AG08396 (cell line): ENCODE measurements around the gene ADAP1.

Source experiments
- DNase-seq: peaks from one replicate; pipeline ENCODE4 v3.0.0; 2012; ENCODE audit warnings: low spot score, mixed read lengths

The ADAP1 gene

DNA sequence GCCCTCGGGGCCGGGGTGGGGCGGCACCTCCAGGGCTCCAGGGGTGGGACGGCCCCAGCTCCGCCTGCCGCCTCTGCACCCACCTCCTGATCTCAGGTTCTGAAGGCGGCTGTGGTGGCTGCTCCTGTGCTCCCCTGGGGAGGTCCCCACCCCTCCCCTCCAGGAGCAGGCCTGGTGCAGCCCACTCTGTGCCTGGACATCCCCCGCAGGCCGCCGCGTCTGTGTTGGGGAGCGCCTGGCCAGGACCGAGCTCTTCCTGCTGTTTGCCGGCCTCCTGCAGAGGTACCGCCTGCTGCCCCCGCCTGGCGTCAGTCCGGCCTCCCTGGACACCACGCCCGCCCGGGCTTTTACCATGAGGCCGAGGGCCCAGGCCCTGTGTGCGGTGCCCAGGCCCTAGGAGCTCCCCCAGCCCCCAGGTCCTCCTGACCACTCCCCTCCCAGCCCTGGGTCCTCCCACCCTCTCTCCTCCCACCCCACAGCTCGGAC is 34.0 kb upstream of the ADAP1 start:
- DNase-seq: no peak

GRCh38 chr7:987909-988308 is 33.4 kb upstream of the ADAP1 start:
- no peak for DNase-seq

GRCh38 chr7:986766-987751 is 32.6 kb upstream of the ADAP1 start:
- DNase-seq: no peak

DNA sequence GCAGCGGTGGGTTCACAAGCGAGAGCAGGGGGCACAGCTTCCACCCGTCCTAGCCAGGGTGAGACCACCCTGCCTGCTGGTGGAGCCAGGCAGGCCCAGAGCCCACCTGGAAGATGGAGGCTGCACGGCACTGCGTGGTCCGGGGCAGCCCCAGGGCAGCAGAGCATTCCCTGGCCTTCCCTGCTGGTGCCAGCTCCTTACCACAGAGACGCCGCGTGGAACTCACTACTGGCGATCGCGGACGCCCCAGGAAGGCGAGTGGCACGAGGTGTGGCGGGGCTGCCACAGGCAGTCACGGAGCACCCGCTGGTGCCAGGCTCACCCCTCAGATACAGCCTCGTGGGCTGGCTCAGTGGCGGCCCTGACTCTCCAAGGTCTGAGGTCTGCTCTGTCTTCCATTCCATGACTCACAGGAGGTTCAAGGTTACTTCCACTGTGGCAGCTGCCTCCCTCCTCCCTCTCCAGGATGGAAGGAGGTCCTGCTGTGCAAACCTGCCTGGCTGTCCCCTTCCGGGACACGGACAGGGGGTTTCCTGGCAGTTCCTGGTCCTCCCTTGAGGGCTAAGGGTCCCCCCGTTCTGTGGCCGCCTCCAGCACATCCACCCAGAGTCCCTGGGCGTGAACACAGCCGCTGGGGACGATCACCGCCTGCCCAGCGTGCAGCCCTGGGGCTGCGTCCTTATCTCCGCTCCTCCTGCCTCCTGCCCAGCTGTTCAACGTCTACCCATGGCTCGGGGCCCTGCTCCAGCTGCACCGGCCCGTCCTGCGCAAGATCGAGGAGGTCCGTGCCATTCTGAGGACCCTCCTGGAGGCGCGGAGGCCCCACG is 31.6 kb upstream of the ADAP1 start:
- DNase-seq: peak; percentile 75

- DNase-seq: no peak
Observed at GRCh38 chr7:985127-985416, 30.6 kb upstream of the ADAP1 start.

GRCh38 chr7:984361-985126 is 30.1 kb upstream of the ADAP1 start:
- DNase-seq: no peak

DNA sequence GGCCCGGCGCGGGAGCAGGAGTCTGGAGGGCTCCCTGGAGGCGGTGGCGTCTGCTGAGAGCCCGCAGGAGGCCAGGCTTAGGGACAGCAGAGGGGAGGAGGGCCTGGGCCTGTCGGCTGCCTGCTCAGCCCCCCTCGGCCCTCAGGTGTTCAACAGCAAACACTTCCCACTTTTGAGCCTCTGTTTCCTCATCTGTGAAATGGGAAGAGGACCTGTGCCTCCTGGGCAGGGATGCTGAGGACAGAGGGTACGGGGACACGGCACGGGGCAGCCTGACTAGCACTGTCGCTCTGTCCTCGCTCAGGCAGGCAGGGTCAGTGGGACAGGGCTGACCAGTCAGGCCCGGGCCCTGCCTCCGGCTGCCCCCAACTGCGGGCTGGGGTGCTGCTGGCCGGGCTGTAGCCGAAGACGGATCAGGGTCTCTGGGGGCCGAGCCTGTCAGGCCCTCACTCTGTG is 29.2 kb upstream of the ADAP1 start:
- no peak for DNase-seq

GRCh38 chr7:983004-983615 is 28.6 kb upstream of the ADAP1 start, which contains the start of gene CYP2W1:
Gene CYP2W1, plus strand, starts transcription at chr7:983181. Its CDS starts 31 bp downstream, at chr7:983212.
- DNase-seq: no peak

GRCh38 chr7:982511-983003 is 28.1 kb upstream of the ADAP1 start:
- DNase-seq: no peak

DNA sequence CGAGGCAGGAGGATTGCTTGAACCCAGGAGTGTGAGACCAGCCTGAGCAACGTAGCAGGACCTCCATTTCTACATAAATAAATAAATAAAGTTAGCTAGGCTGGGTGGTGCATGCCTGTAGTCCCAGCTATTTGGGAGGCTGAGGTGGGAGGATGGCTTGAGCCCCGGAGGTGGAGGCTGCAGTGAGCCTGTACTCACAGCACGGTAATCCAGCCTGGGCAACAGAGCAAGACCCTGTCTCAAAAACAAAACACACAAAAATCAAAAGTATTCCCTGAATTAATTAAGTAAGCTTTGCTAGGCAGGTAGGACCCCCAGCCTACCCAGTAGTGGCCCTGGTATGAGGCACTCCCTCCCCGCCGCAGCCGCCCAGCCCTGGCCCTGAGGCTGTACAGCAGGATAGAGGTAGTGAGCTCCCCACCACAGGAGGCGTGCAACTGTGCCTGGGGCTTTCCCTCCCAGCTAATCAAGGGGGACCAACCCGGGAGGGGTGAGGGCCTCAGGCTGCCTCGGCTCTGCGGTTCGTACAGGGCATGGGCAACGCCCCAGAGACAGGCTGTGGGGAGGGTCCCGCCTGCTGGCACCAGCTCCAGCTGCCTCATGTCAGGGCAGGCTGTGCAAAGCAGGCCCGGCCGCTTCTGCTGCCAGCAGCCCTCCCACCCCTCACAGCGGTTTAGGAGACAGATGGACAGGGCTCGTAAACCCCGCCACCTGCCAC is 27.5 kb upstream of the ADAP1 start:
- DNase-seq: no peak

GRCh38 chr7:979886-980571 is 25.5 kb upstream of the ADAP1 start:
- peak; percentile 57 for DNase-seq

DNA sequence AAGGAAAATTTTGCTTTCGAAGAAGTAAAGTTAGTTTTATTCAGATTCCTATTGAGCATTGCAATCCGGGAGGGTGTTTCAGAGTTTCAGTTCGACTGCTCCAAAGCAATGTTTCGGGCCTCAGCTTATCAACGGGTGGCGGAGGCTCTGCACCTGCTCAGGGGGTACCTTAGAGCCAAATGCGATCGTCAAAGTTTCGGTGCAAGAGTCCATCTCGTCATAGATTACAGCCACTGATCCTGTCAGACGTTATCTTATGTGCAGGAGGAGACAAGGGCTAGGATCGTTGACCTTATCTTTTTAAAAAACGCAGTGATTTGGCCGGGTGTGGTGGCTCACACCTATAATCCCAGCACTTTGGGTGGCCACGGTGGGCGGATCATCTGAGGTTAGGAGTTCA is 24.7 kb upstream of the ADAP1 start:
- DNase-seq: no peak

- no peak for DNase-seq
Observed at GRCh38 chr7:978416-979091, 24.1 kb upstream of the ADAP1 start.

DNA sequence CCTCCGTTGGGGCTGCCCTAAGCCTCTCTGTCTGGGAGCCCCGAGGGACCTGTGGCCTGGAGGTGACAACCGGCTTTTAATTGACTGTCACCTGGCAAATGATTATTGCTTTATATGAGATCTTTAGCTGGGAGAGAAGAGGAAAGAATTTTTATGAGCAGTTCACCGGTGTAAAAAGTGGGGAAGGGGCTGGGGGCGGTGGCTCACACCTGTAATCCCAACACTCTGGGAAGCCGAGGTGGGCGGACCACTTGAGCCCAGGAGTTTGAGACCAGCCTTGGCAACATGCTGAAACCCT is 23.5 kb upstream of the ADAP1 start:
- no peak for DNase-seq

DNA sequence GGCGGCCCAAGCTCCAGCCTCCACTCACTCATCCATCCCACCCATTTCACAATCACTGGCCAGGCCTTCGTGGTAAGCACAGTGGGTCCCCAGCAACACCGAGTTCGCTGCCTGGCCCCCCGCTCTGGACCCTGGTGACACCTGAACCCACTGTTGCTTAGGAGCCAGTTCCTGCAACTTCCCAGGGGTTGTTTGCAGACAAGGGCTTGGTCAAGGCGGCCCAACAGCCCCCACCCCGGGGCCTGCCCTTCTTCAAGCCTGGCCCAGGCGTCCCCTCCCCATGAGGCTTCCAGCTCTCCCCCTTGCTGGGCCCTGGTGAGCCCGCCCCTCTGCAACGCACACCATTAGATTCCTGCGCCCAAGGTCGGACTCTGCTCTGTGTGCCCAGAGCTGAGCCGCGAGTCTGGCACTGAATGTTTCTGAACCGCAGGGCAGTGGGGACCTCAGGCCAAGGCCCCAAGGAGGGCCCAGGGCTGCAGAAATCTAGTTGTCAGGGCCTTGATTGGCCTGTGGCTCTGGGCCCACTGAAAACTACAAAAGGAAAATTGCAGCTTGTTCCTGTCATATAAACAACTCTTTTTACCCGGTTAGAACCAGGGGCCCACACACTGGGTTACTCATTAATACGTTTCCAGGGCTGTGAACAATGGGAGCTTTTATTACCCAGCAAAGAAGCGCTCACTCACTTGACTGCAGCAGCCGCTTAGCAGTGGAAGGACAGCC is 23.0 kb upstream of the ADAP1 start:
- no peak for DNase-seq

DNA sequence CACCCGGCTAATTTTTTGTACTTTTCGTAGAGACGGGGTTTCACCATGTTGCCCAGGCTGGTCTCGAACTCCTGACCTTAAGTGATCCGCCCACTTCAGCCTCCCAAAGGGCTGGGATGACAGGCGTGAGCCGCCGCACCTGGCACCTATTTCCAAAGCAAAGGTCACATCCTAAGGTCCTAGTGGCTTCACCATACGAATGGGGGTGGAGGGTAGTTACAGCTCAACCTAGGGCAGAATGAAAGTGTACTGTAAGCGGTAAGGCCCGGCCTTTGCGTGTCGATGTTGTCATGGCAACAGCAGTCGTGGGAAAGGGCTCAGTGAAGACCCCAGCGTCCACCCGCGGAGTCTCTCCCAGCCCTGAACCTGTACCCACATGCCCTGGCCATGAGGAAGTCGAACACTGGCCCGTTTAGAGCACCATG is 22.4 kb upstream of the ADAP1 start:
- no peak for DNase-seq

- no peak for DNase-seq
Observed at GRCh38 chr7:975702-976473, 21.4 kb upstream of the ADAP1 start.
